Measurements from ENCODE around the gene SLC5A2.
"Not testable (repeated sequence)": the region's sequence is repeated elsewhere in the genome, so short reads cannot be mapped to it uniquely, and the experiment has no call there.

The SLC5A2 gene

GRCh38 chr16:31519759-31520431 lies 37.0 kb downstream of the SLC5A2 start:
- no peak overlapping the region for H3K4me3 ChIP-seq (ENCODE audit: low read length)
- H3K36me3 ChIP-seq (ENCODE audit: control insufficient read depth, insufficient read depth, low read length): no peaks in the 10 kb centered on the region
- no peaks in the 10 kb centered on the region for H3K4me1 ChIP-seq (ENCODE audit: control insufficient read depth, insufficient read depth, low read length)
- H3K9ac ChIP-seq (ENCODE audit: low read length): no peak overlapping the region
- H3K27ac ChIP-seq (ENCODE audit: low read depth, low read length): no peak overlapping the region
- H3K27me3 ChIP-seq (ENCODE audit: control insufficient read depth, insufficient read depth, low read length): no peaks in the 10 kb centered on the region

GRCh38 chr16:31521368-31521767 lies 38.4 kb downstream of the SLC5A2 start:
- no peak overlapping the region for H3K9ac ChIP-seq (ENCODE audit: low read length)
- H3K27me3 ChIP-seq (ENCODE audit: control insufficient read depth, insufficient read depth, low read length): no peaks in the 10 kb centered on the region
- H3K27ac ChIP-seq (ENCODE audit: low read depth, low read length): no peak overlapping the region
- H3K4me3 ChIP-seq (ENCODE audit: low read length): no peak overlapping the region
- H3K36me3 ChIP-seq (ENCODE audit: control insufficient read depth, insufficient read depth, low read length): no peaks in the 10 kb centered on the region
- H3K4me1 ChIP-seq (ENCODE audit: control insufficient read depth, insufficient read depth, low read length): no peaks in the 10 kb centered on the region

GRCh38 chr16:31522071-31522470 lies 39.1 kb downstream of the SLC5A2 start:
- no peak overlapping the region for H3K27ac ChIP-seq (ENCODE audit: low read depth, low read length)
- H3K9ac ChIP-seq (ENCODE audit: low read length): no peak overlapping the region
- no peaks in the 10 kb centered on the region for H3K36me3 ChIP-seq (ENCODE audit: control insufficient read depth, insufficient read depth, low read length)

GRCh38 chr16:31523768-31524167 lies 40.8 kb downstream of the SLC5A2 start:
- H3K27ac ChIP-seq (ENCODE audit: low read depth, low read length); H3K36me3 ChIP-seq (ENCODE audit: control insufficient read depth, insufficient read depth, low read length); H3K4me3 ChIP-seq (ENCODE audit: low read length); H3K9ac ChIP-seq (ENCODE audit: low read length); H3K27me3 ChIP-seq (ENCODE audit: control insufficient read depth, insufficient read depth, low read length); H3K4me1 ChIP-seq (ENCODE audit: control insufficient read depth, insufficient read depth, low read length): not testable (repeated sequence)

More at GRCh38 chr16:31522071-31522470, 39.1 kb downstream of the SLC5A2 start:
- Histone ChIP-seq H3K4me1 (ENCODE audit: control insufficient read depth, insufficient read depth, low read length) (no peaks in the 10 kb centered on the region), H3K4me3 (ENCODE audit: low read length) (no peak overlapping the region), H3K27me3 (ENCODE audit: control insufficient read depth, insufficient read depth, low read length) (no peaks in the 10 kb centered on the region)

GRCh38 chr16:31525113-31525512 lies 42.2 kb downstream of the SLC5A2 start:
- Histone ChIP-seq H3K4me1 (ENCODE audit: control insufficient read depth, insufficient read depth, low read length) (peaks cover 3% of the 10 kb centered on the region), H3K27me3 (ENCODE audit: control insufficient read depth, insufficient read depth, low read length) (no peaks in the 10 kb centered on the region), H3K4me3 (ENCODE audit: low read length) (no peak overlapping the region), H3K36me3 (ENCODE audit: control insufficient read depth, insufficient read depth, low read length) (no peaks in the 10 kb centered on the region), H3K27ac (ENCODE audit: low read depth, low read length) (no peak overlapping the region), H3K9ac (ENCODE audit: low read length) (no peak overlapping the region)

- H3K4me1 ChIP-seq (ENCODE audit: control insufficient read depth, insufficient read depth, low read length): peaks cover 3% of the 10 kb centered on the region
- no peak within 1 kb of the TSS for H3K9ac ChIP-seq (ENCODE audit: low read length)
- no peaks in the 10 kb centered on the region for H3K27me3 ChIP-seq (ENCODE audit: control insufficient read depth, insufficient read depth, low read length)
- peak within 1 kb of the TSS; percentile 14 for H3K4me3 ChIP-seq (ENCODE audit: low read length)
- no peaks in the 10 kb centered on the region for H3K36me3 ChIP-seq (ENCODE audit: control insufficient read depth, insufficient read depth, low read length)
- H3K27ac ChIP-seq (ENCODE audit: low read depth, low read length): no peak within 1 kb of the TSS
Observed at GRCh38 chr16:31527734-31528274, 44.9 kb downstream of the SLC5A2 start, which contains the start of gene AHSP. Gene AHSP (plus strand): TSS chr16:31527900. CDS start chr16:31528140, 240 bp downstream.

GRCh38 chr16:31528523-31529107 lies 45.7 kb downstream of the SLC5A2 start:
- no peaks in the 10 kb centered on the region for H3K36me3 ChIP-seq (ENCODE audit: control insufficient read depth, insufficient read depth, low read length)
- H3K27ac ChIP-seq (ENCODE audit: low read depth, low read length): no peak overlapping the region
- H3K4me3 ChIP-seq (ENCODE audit: low read length): peak overlapping the region; percentile 14
- no peak overlapping the region for H3K9ac ChIP-seq (ENCODE audit: low read length)
- no peaks in the 10 kb centered on the region for H3K27me3 ChIP-seq (ENCODE audit: control insufficient read depth, insufficient read depth, low read length)
- H3K4me1 ChIP-seq (ENCODE audit: control insufficient read depth, insufficient read depth, low read length): peaks cover 3% of the 10 kb centered on the region

- no peaks in the 10 kb centered on the region for H3K36me3 ChIP-seq (ENCODE audit: control insufficient read depth, insufficient read depth, low read length)
- H3K27ac ChIP-seq (ENCODE audit: low read depth, low read length): no peak overlapping the region
- H3K9ac ChIP-seq (ENCODE audit: low read length): no peak overlapping the region
- H3K4me1 ChIP-seq (ENCODE audit: control insufficient read depth, insufficient read depth, low read length): peaks cover 3% of the 10 kb centered on the region
- peak overlapping the region; percentile 45 for H3K4me3 ChIP-seq (ENCODE audit: low read length)
- no peaks in the 10 kb centered on the region for H3K27me3 ChIP-seq (ENCODE audit: control insufficient read depth, insufficient read depth, low read length)
Observed at GRCh38 chr16:31529108-31529936, 46.4 kb downstream of the SLC5A2 start.

- no peak overlapping the region for H3K9ac ChIP-seq (ENCODE audit: low read length)
- no peaks in the 10 kb centered on the region for H3K27me3 ChIP-seq (ENCODE audit: control insufficient read depth, insufficient read depth, low read length)
- H3K27ac ChIP-seq (ENCODE audit: low read depth, low read length): no peak overlapping the region
- H3K4me3 ChIP-seq (ENCODE audit: low read length): peak overlapping the region; percentile 45
- H3K36me3 ChIP-seq (ENCODE audit: control insufficient read depth, insufficient read depth, low read length): no peaks in the 10 kb centered on the region
- H3K4me1 ChIP-seq (ENCODE audit: control insufficient read depth, insufficient read depth, low read length): peaks cover 3% of the 10 kb centered on the region
Observed at GRCh38 chr16:31529937-31530312, 47.0 kb downstream of the SLC5A2 start.

- H3K27me3 ChIP-seq (ENCODE audit: control insufficient read depth, insufficient read depth, low read length): no peaks in the 10 kb centered on the region
- no peaks in the 10 kb centered on the region for H3K36me3 ChIP-seq (ENCODE audit: control insufficient read depth, insufficient read depth, low read length)
- H3K4me3 ChIP-seq (ENCODE audit: low read length): no peak overlapping the region
- peaks cover 3% of the 10 kb centered on the region for H3K4me1 ChIP-seq (ENCODE audit: control insufficient read depth, insufficient read depth, low read length)
- H3K9ac ChIP-seq (ENCODE audit: low read length): no peak overlapping the region
- no peak overlapping the region for H3K27ac ChIP-seq (ENCODE audit: low read depth, low read length)
Observed at GRCh38 chr16:31530405-31530804, 47.5 kb downstream of the SLC5A2 start.

GRCh38 chr16:31531096-31531495 lies 48.2 kb downstream of the SLC5A2 start:
- Histone ChIP-seq H3K36me3 (ENCODE audit: control insufficient read depth, insufficient read depth, low read length) (no peaks in the 10 kb centered on the region), H3K9ac (ENCODE audit: low read length) (no peak overlapping the region), H3K4me3 (ENCODE audit: low read length) (no peak overlapping the region), H3K27me3 (ENCODE audit: control insufficient read depth, insufficient read depth, low read length) (no peaks in the 10 kb centered on the region), H3K4me1 (ENCODE audit: control insufficient read depth, insufficient read depth, low read length) (peaks cover 3% of the 10 kb centered on the region), H3K27ac (ENCODE audit: low read depth, low read length) (no peak overlapping the region)

GRCh38 chr16:31532120-31532519 lies 49.2 kb downstream of the SLC5A2 start:
- H3K9ac ChIP-seq (ENCODE audit: low read length): no peak overlapping the region
- H3K27me3 ChIP-seq (ENCODE audit: control insufficient read depth, insufficient read depth, low read length): no peaks in the 10 kb centered on the region
- no peaks in the 10 kb centered on the region for H3K36me3 ChIP-seq (ENCODE audit: control insufficient read depth, insufficient read depth, low read length)
- peaks cover 3% of the 10 kb centered on the region for H3K4me1 ChIP-seq (ENCODE audit: control insufficient read depth, insufficient read depth, low read length)
- no peak overlapping the region for H3K27ac ChIP-seq (ENCODE audit: low read depth, low read length)
- H3K4me3 ChIP-seq (ENCODE audit: low read length): no peak overlapping the region
